Uterus (tissue), 4 donors: ENCODE data around the gene STUM. TPM values are rescaled to one million over a fixed set of nuclear protein-coding genes. Genes with fewer than 3 reads are reported as not detected.

ENCODE experiments used
- DNase-seq, 2 donors: peaks; one replicate each; pipeline ENCODE4 v3.0.0-alpha.2; 2019 to 2020
- H3K27ac ChIP-seq, 2 donors: fragments of 200-600 bp; sonication (generic); 1 replicate in 1 of 2; 2 replicates in 1 of 2; pipeline ENCODE4 v1.5.1; 2016 to 2018
- H3K27me3 ChIP-seq, 2 donors: fragments of 200-600 bp; sonication (generic); one replicate each; pipeline ENCODE4 v1.5.1; 2018 to 2019; ENCODE audit warnings: control low read depth in 1 of 2
- H3K36me3 ChIP-seq, 2 donors: fragments of 200-600 bp; sonication (generic); one replicate each; pipeline ENCODE4 v1.5.1; 2019; ENCODE audit warnings: control low read depth in 1 of 2
- H3K4me1 ChIP-seq, 2 donors: fragments of 200-600 bp; sonication (generic); one replicate each; pipeline ENCODE4 v1.5.1; 2018 to 2019; ENCODE audit warnings: control low read depth in 1 of 2
- H3K4me3 ChIP-seq, 2 donors: fragments of 200-600 bp; sonication (generic); 1 replicate in 1 of 2; 2 replicates in 1 of 2; pipeline ENCODE4 v1.5.1; 2018 to 2019; ENCODE audit warnings: mild to moderate bottlenecking in 1 of 2
- H3K9me3 ChIP-seq, 2 donors: fragments of 200-600 bp; sonication (generic); one replicate each; pipeline ENCODE4 v1.5.1; 2019; ENCODE audit warnings: control low read depth in 1 of 2
- POLR2A ChIP-seq, 2 donors: fragments of 450-650 bp; IDR thresholded peaks; one replicate each; pipeline ENCODE4 v1.6.1; 2016; ENCODE audit warnings: antibody characterized with exemption in 2 of 2, mild to moderate bottlenecking in 1 of 2, moderate library complexity in 1 of 2
- intact Hi-C: fragments of 100-400 bp; cut with DNase I; formaldehyde crosslinking; loops from one replicate; pipeline ENCODE4 v1.15.1; 2023; ENCODE audit warnings: low total_unique reads
- total RNA-seq, 4 donors: library from RNA; depleted of rRNA in 3 of 4; stranded (reverse); fragments of >200 nt in 3 of 4; gene quantifications; one replicate each; pipeline versions ENCODE4 v1.1.0 to v1.2.4, GENCODE V29; 2014 to 2023
- TF ChIP-seq, protein P1 (sequence below), 4 experiments: fragments of 200-600 bp in 2 of 4; fragments of 450-650 bp in 2 of 4; sonication (generic) in 2 of 4; IDR thresholded peaks; one replicate each; pipeline ENCODE4 v1.5.1; 2016 to 2019; ENCODE audit warnings: antibody characterized with exemption in 4 of 4, mild to moderate bottlenecking in 2 of 4, moderate library complexity in 1 of 4
- donor health status: DM: yes; HTN: yes; CAD: no.

Gene STUM
- total RNA-seq, 4 donors from 2014 or later, result 0.88 to 9.1 (median 2.2) TPM

GRCh38 chr1:226649244-226649643 is 100.7 kb downstream of the STUM start:
- intact Hi-C loops, result no loop called here
- H3K36me3 ChIP-seq, result no peaks in the 10 kb centered on the region
- no peaks in the 10 kb centered on the region for H3K27me3 ChIP-seq
- H3K4me3 ChIP-seq, result no peak overlapping the region
- TF ChIP-seq POLR2A (IDR thresholded peaks at IDR 0.05), result no peak
- TF ChIP-seq, protein P1, sequence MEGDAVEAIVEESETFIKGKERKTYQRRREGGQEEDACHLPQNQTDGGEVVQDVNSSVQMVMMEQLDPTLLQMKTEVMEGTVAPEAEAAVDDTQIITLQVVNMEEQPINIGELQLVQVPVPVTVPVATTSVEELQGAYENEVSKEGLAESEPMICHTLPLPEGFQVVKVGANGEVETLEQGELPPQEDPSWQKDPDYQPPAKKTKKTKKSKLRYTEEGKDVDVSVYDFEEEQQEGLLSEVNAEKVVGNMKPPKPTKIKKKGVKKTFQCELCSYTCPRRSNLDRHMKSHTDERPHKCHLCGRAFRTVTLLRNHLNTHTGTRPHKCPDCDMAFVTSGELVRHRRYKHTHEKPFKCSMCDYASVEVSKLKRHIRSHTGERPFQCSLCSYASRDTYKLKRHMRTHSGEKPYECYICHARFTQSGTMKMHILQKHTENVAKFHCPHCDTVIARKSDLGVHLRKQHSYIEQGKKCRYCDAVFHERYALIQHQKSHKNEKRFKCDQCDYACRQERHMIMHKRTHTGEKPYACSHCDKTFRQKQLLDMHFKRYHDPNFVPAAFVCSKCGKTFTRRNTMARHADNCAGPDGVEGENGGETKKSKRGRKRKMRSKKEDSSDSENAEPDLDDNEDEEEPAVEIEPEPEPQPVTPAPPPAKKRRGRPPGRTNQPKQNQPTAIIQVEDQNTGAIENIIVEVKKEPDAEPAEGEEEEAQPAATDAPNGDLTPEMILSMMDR (IDR thresholded peaks at IDR 0.05), result no peak
- no peak for DNase-seq
- no peak overlapping the region for H3K27ac ChIP-seq
- H3K4me1 ChIP-seq, result peaks cover 0 to 7% of the 10 kb centered on the region in 2 donors
- no peaks in the 10 kb centered on the region for H3K9me3 ChIP-seq

DNA sequence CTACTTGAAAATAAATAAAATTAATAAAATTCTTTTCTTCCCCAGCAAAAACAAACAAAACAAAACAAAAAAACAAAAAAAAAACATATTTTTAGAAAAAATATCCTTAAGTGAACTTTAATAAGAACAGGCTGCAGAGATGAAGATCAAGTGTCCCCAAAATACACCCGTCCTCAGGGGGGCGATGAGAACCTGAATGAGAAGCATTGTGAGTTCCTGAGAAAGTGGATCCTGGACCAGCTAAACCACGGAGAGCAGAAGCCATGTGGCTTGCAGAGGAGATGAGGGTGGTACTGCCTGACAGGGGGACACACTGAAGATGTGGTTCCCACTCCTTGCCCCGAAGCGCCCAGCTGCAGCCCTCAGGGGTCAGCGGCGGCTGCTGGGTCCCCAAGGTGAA is 101.2 kb downstream of the STUM start:
- Histone ChIP-seq H3K9me3 (no peaks in the 10 kb centered on the region), H3K36me3 (no peaks in the 10 kb centered on the region), H3K27ac (no peak overlapping the region), H3K4me3 (no peak overlapping the region), H3K27me3 (no peaks in the 10 kb centered on the region), H3K4me1 (peaks cover 0 to 7% of the 10 kb centered on the region in 2 donors)
- intact Hi-C loops, result no loop called here
- DNase-seq, result no peak
- no peak for TF ChIP-seq POLR2A (IDR thresholded peaks at IDR 0.05)
- TF ChIP-seq, protein P1 (IDR thresholded peaks at IDR 0.05), result peak in 3 of 4 experiments; percentile 29 to 38 (median 33)

DNA sequence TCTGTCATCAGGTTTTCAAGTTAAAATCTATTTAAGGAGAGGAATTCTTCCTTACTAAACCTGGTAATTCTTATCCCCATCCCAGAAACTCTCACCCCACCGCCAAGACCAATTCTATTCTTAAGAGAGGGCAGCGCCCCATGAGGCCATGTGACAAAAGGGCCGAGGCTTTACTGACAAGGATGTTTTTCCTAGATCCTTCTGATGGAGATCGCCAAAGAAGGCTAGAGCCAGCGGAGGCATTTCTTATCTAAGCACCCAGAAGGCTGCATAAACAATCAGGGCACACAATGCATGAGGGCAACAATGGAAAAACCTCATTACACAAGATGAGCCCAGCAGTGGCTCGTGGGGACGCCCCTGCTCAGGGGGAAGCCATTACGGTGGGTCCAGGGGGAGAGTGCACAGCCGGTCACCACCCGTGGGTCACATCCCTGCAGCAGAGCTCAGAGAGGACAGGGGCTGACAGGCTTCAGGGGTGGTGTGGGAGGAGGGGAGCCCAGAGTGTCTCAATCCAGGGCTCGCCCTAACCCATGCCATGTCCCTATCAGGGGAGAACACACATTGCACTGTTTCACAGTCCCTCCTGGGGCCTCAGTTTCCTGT is 101.8 kb downstream of the STUM start:
- no peak overlapping the region for H3K27ac ChIP-seq
- intact Hi-C loops, result no loop called here
- H3K9me3 ChIP-seq, result no peaks in the 10 kb centered on the region
- H3K36me3 ChIP-seq, result no peaks in the 10 kb centered on the region
- peaks cover 0 to 11% of the 10 kb centered on the region in 2 donors for H3K4me1 ChIP-seq
- no peaks in the 10 kb centered on the region for H3K27me3 ChIP-seq
- H3K4me3 ChIP-seq, result no peak overlapping the region
- no peak for DNase-seq
- TF ChIP-seq, protein P1 (IDR thresholded peaks at IDR 0.05), result no peak
- no peak for TF ChIP-seq POLR2A (IDR thresholded peaks at IDR 0.05)

- TF ChIP-seq, protein P1 (IDR thresholded peaks at IDR 0.05), result no peak
- TF ChIP-seq POLR2A (IDR thresholded peaks at IDR 0.05), result no peak
- Histone ChIP-seq H3K27ac (no peak overlapping the region), H3K36me3 (no peaks in the 10 kb centered on the region), H3K4me3 (no peak overlapping the region), H3K9me3 (no peaks in the 10 kb centered on the region), H3K4me1 (peaks cover 0 to 12% of the 10 kb centered on the region in 2 donors), H3K27me3 (no peaks in the 10 kb centered on the region)
- no peak for DNase-seq
- intact Hi-C loops, result no loop called here
Observed at GRCh38 chr1:226651041-226651731, 102.6 kb downstream of the STUM start.

GRCh38 chr1:226651732-226652105 is 103.2 kb downstream of the STUM start:
- H3K27me3 ChIP-seq, result no peaks in the 10 kb centered on the region
- no peak overlapping the region for H3K4me3 ChIP-seq
- H3K36me3 ChIP-seq, result no peaks in the 10 kb centered on the region
- H3K27ac ChIP-seq, result no peak overlapping the region
- no peaks in the 10 kb centered on the region for H3K9me3 ChIP-seq
- no peak for DNase-seq
- TF ChIP-seq, protein P1 (IDR thresholded peaks at IDR 0.05), result no peak
- TF ChIP-seq POLR2A (IDR thresholded peaks at IDR 0.05), result no peak
- peaks cover 4 to 10% of the 10 kb centered on the region in 2 donors for H3K4me1 ChIP-seq
- intact Hi-C loops, result no loop called here
